ENCODE data around the gene MECP2.

DNA sequence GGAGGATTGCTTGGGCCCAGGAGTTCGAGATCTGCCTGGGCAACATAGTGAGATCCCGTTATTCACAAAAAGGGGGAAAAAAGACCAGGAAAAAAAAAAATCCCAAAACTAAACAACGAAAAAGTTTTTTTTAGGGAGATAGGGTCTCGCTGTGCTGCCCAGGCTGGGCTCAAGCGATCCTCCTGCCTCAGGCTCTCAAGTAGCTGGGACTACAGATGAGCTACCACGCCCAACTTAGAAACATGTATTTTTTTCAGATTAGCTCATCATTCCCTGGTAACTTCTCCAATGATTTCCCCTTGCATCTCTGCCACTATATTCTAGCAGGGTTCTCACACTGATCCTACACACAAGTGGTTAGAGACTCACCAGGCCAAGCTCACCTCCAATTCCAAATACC is 53.4 kb downstream of the MECP2 start:
- TF ChIP-seq, protein P1, sequence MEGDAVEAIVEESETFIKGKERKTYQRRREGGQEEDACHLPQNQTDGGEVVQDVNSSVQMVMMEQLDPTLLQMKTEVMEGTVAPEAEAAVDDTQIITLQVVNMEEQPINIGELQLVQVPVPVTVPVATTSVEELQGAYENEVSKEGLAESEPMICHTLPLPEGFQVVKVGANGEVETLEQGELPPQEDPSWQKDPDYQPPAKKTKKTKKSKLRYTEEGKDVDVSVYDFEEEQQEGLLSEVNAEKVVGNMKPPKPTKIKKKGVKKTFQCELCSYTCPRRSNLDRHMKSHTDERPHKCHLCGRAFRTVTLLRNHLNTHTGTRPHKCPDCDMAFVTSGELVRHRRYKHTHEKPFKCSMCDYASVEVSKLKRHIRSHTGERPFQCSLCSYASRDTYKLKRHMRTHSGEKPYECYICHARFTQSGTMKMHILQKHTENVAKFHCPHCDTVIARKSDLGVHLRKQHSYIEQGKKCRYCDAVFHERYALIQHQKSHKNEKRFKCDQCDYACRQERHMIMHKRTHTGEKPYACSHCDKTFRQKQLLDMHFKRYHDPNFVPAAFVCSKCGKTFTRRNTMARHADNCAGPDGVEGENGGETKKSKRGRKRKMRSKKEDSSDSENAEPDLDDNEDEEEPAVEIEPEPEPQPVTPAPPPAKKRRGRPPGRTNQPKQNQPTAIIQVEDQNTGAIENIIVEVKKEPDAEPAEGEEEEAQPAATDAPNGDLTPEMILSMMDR (IDR thresholded peaks at IDR 0.05; ENCODE audit: low read depth, low read length) = no peak
- TF ChIP-seq EZH2phosphoT487 (IDR thresholded peaks at IDR 0.05; ENCODE audit: low read depth) = no peak

Data from OCI-LY3 (cell line).